ENCODE measurements around the gene CALHM3.

DNA sequence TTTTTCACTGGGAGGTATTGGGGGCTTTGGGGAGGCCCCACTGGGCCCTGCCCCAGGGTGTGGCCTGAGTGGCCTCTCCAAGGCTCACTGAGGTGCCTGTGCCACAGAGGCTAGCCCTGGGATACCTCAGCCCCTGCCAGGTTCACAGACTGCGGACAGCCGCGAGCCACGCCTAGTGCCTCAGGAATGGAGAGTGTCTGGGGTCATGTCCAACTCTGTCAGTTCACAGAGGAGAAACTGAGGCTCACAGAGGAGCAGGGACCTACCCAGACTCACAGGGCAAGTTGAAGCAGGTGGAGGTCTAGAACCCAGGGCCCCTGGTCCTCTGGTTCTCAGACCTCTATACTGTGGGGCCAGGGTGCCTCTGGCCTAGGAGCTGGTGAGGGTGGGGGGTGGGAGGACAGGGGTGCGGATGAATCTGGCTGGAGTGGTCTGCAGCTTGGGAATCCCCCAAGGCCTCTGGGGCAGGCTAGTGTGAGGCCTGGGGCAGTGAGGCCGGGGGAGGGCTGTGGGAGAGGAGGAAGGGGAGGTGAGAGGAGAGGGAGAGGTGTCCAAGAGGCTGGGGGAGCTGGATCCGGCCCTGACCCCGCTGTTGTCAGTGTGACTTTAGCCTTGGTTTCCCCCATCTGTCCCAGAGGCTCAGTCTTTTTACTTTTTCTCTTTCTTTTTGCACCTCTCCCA lies 34.5 kb upstream of the CALHM3 start:
- TF ChIP-seq, protein P1, sequence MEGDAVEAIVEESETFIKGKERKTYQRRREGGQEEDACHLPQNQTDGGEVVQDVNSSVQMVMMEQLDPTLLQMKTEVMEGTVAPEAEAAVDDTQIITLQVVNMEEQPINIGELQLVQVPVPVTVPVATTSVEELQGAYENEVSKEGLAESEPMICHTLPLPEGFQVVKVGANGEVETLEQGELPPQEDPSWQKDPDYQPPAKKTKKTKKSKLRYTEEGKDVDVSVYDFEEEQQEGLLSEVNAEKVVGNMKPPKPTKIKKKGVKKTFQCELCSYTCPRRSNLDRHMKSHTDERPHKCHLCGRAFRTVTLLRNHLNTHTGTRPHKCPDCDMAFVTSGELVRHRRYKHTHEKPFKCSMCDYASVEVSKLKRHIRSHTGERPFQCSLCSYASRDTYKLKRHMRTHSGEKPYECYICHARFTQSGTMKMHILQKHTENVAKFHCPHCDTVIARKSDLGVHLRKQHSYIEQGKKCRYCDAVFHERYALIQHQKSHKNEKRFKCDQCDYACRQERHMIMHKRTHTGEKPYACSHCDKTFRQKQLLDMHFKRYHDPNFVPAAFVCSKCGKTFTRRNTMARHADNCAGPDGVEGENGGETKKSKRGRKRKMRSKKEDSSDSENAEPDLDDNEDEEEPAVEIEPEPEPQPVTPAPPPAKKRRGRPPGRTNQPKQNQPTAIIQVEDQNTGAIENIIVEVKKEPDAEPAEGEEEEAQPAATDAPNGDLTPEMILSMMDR (IDR thresholded peaks at IDR 0.05): no peak
- no peak for TF ChIP-seq POLR2A (IDR thresholded peaks at IDR 0.05)
